ENCODE data around the gene NBAS. TPM values are rescaled to one million over a fixed set of nuclear protein-coding genes. Genes with fewer than 3 reads are reported as not detected.

NBAS gene
- total RNA-seq, 1 donor from 2014 or later: 52.9 TPM

- no peak for DNase-seq (ENCODE audit: low spot score in 2 of 2, unreplicated experiment in 2 of 2)
- Mint-ChIP-seq H3K9me3 (peaks cover 5% of the 10 kb centered on the region), H3K27me3 (ENCODE audit: low read depth) (no peaks in the 10 kb centered on the region), H3K4me1 (no peaks in the 10 kb centered on the region), H3K36me3 (peaks cover 40% of the 10 kb centered on the region), H3K4me3 (no peak overlapping the region), H3K27ac (no peak overlapping the region)
- TF ChIP-seq, protein P1, sequence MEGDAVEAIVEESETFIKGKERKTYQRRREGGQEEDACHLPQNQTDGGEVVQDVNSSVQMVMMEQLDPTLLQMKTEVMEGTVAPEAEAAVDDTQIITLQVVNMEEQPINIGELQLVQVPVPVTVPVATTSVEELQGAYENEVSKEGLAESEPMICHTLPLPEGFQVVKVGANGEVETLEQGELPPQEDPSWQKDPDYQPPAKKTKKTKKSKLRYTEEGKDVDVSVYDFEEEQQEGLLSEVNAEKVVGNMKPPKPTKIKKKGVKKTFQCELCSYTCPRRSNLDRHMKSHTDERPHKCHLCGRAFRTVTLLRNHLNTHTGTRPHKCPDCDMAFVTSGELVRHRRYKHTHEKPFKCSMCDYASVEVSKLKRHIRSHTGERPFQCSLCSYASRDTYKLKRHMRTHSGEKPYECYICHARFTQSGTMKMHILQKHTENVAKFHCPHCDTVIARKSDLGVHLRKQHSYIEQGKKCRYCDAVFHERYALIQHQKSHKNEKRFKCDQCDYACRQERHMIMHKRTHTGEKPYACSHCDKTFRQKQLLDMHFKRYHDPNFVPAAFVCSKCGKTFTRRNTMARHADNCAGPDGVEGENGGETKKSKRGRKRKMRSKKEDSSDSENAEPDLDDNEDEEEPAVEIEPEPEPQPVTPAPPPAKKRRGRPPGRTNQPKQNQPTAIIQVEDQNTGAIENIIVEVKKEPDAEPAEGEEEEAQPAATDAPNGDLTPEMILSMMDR (IDR thresholded peaks at IDR 0.05; ENCODE audit: unreplicated experiment): no peak
Measured at GRCh38 chr2:15471606-15472005, 89.5 kb downstream of the NBAS start.

- H3K36me3 Mint-ChIP-seq: peaks cover 40% of the 10 kb centered on the region
- no peak overlapping the region for H3K27ac Mint-ChIP-seq
- TF ChIP-seq, protein P1 (IDR thresholded peaks at IDR 0.05; ENCODE audit: unreplicated experiment): no peak
- H3K9me3 Mint-ChIP-seq: no peaks in the 10 kb centered on the region
- H3K4me1 Mint-ChIP-seq: no peaks in the 10 kb centered on the region
- DNase-seq (ENCODE audit: low spot score in 2 of 2, unreplicated experiment in 2 of 2): no peak
- no peaks in the 10 kb centered on the region for H3K27me3 Mint-ChIP-seq (ENCODE audit: low read depth)
- H3K4me3 Mint-ChIP-seq: no peak overlapping the region
Measured at GRCh38 chr2:15460112-15460620, 101.0 kb downstream of the NBAS start.

DNA sequence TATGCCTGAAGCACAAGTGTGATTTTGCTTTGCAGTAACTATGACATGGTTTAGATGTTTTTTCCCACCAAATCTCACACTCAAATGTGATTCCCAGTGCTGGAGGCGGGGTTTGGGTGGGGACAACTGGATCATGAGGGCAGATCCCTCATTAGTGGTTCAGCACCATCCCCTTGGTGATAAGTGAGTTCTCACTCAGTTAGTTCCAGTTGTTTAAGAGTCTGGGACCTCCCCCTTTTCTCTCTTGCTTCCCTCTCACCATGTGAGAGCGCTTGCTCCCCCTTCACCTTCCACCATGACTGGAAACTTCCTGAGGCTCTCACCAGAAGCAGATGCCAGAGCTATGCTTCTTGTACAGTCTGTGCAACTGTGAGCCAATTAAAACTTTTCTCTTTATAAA, 102.9 kb downstream of the NBAS start:
- H3K4me3 Mint-ChIP-seq: no peak overlapping the region
- H3K4me1 Mint-ChIP-seq: no peaks in the 10 kb centered on the region
- no peak overlapping the region for H3K27ac Mint-ChIP-seq

GRCh38 chr2:15457868-15458267, 103.3 kb downstream of the NBAS start:
- no peak for DNase-seq (ENCODE audit: low spot score in 2 of 2, unreplicated experiment in 2 of 2)
- no peaks in the 10 kb centered on the region for H3K27me3 Mint-ChIP-seq (ENCODE audit: low read depth)
- H3K27ac Mint-ChIP-seq: no peak overlapping the region
- TF ChIP-seq, protein P1 (IDR thresholded peaks at IDR 0.05; ENCODE audit: unreplicated experiment): no peak
- no peaks in the 10 kb centered on the region for H3K4me1 Mint-ChIP-seq
- H3K4me3 Mint-ChIP-seq: no peak overlapping the region
- H3K9me3 Mint-ChIP-seq: no peaks in the 10 kb centered on the region
- peaks cover 35% of the 10 kb centered on the region for H3K36me3 Mint-ChIP-seq

More for the DNA sequence above, 102.9 kb downstream of the NBAS start:
- TF ChIP-seq, protein P1 (IDR thresholded peaks at IDR 0.05; ENCODE audit: unreplicated experiment): no peak
- Mint-ChIP-seq H3K27me3 (ENCODE audit: low read depth) (no peaks in the 10 kb centered on the region), H3K9me3 (no peaks in the 10 kb centered on the region), H3K36me3 (peaks cover 34% of the 10 kb centered on the region)
- DNase-seq (ENCODE audit: low spot score in 2 of 2, unreplicated experiment in 2 of 2): no peak

DNA sequence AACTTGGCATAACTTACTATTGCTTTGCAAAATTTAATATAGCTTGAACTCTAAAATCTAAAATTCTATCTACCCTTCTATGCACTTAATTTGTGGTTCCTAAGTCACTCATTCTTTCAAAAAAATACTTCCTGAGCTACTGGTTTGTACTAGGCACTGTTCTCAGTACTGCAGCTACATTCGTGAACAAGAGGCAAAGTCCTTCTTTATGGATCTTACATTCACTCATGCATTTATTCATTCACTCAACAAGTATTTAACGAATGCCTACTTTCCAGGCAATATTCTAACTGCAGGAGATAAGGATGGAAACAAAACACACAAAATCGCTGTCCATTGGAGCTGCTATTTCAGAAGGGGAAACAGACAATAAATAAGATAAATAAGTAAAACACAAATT, 104.8 kb downstream of the NBAS start:
- peaks cover 4% of the 10 kb centered on the region for H3K9me3 Mint-ChIP-seq
- no peaks in the 10 kb centered on the region for H3K27me3 Mint-ChIP-seq (ENCODE audit: low read depth)
- no peak overlapping the region for H3K27ac Mint-ChIP-seq
- DNase-seq (ENCODE audit: low spot score in 2 of 2, unreplicated experiment in 2 of 2): no peak
- no peaks in the 10 kb centered on the region for H3K4me1 Mint-ChIP-seq
- peaks cover 43% of the 10 kb centered on the region for H3K36me3 Mint-ChIP-seq
- H3K4me3 Mint-ChIP-seq: no peak overlapping the region
- TF ChIP-seq, protein P1 (IDR thresholded peaks at IDR 0.05; ENCODE audit: unreplicated experiment): no peak

- H3K9me3 Mint-ChIP-seq: peaks cover 11% of the 10 kb centered on the region
- DNase-seq (ENCODE audit: low spot score in 2 of 2, unreplicated experiment in 2 of 2): no peak
Measured at GRCh38 chr2:15450808-15451207, 110.3 kb downstream of the NBAS start.

More at GRCh38 chr2:15450808-15451207, 110.3 kb downstream of the NBAS start:
- TF ChIP-seq, protein P1 (IDR thresholded peaks at IDR 0.05; ENCODE audit: unreplicated experiment): no peak
- H3K27ac Mint-ChIP-seq: no peak overlapping the region
- H3K4me3 Mint-ChIP-seq: no peak overlapping the region
- no peaks in the 10 kb centered on the region for H3K27me3 Mint-ChIP-seq (ENCODE audit: low read depth)
- peaks cover 30% of the 10 kb centered on the region for H3K36me3 Mint-ChIP-seq
- no peaks in the 10 kb centered on the region for H3K4me1 Mint-ChIP-seq

All from mesothelial cell of epicardium (in vitro differentiated cells).